Ishikawa (cell line): ENCODE measurements around the gene POLR3G.

ENCODE experiments used
- CEBPB ChIP-seq: IDR thresholded peaks from 2 replicates; pipeline ENCODE4 v1.6.1; 2012
- CREB1 ChIP-seq: IDR thresholded peaks from 2 replicates; pipeline ENCODE4 v1.6.1; 2012; ENCODE audit warnings: low read depth
- EGR1 ChIP-seq: IDR thresholded peaks from 2 replicates; pipeline ENCODE4 v1.6.1; 2012
- EP300 ChIP-seq: IDR thresholded peaks from 2 replicates; pipeline ENCODE4 v1.6.1; 2012; ENCODE audit warnings: borderline replicate concordance
- FOXM1 ChIP-seq: IDR thresholded peaks from 2 replicates; pipeline ENCODE4 v1.6.1; 2012; ENCODE audit warnings: low read depth, borderline replicate concordance
- NFIC ChIP-seq: IDR thresholded peaks from 2 replicates; pipeline ENCODE4 v1.6.1; 2012
- RAD21 ChIP-seq: IDR thresholded peaks from 2 replicates; pipeline ENCODE4 v1.6.1; 2012; ENCODE audit warnings: low read depth
- TAF1 ChIP-seq: IDR thresholded peaks from 2 replicates; pipeline ENCODE4 v1.6.1; 2012; ENCODE audit warnings: low read depth, mild to moderate bottlenecking
- TCF12 ChIP-seq: IDR thresholded peaks from 2 replicates; pipeline ENCODE4 v1.6.1; 2012; ENCODE audit warnings: low read depth
- TEAD4 ChIP-seq: IDR thresholded peaks from 2 replicates; pipeline ENCODE4 v1.6.1; 2012
- USF1 ChIP-seq: IDR thresholded peaks from 2 replicates; pipeline ENCODE4 v1.6.1; 2012
- YY1 ChIP-seq: IDR thresholded peaks from 2 replicates; pipeline ENCODE4 v1.6.1; 2012; ENCODE audit warnings: low read depth
- ZBTB7A ChIP-seq: IDR thresholded peaks from 2 replicates; pipeline ENCODE4 v1.6.1; 2012; ENCODE audit warnings: low read depth
- TF ChIP-seq, protein P1 (sequence below): IDR thresholded peaks from 2 replicates; pipeline ENCODE4 v1.6.1; 2012
- TF ChIP-seq, protein P2 (sequence below): IDR thresholded peaks from 2 replicates; pipeline ENCODE4 v1.6.1; 2012; ENCODE audit warnings: low read depth, mild to moderate bottlenecking

Gene POLR3G

GRCh38 chr5:90488791-90489190, 14.1 kb downstream of the POLR3G start:
- no peak for TF ChIP-seq USF1
- no peak for TF ChIP-seq TEAD4

DNA sequence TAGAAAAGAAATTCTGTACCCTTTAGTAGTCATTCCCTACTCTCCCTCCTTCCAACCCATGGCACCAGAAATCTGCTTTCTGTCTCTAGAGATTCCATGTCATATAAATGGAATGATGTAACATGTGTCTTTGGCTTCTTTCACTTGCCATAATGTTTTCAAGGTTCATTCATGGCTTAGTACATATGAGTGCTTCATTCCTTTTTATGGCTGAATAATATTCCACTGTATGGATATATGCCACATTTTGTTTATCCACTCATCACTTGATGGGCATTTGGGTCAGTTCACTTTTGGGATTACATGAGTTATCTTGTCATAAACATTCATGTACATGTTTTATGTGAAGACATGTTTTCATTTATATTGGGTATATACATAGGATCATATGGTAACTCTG, 19.4 kb downstream of the POLR3G start:
- TF ChIP-seq, protein P1, sequence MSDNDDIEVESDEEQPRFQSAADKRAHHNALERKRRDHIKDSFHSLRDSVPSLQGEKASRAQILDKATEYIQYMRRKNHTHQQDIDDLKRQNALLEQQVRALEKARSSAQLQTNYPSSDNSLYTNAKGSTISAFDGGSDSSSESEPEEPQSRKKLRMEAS, result no peak
- TF ChIP-seq TAF1 (no peak), EP300 (no peak), USF1 (no peak), CEBPB (no peak), TEAD4 (no peak), YY1 (no peak), NFIC (no peak), ZBTB7A (no peak), CREB1 (no peak), TCF12 (no peak), FOXM1 (no peak), RAD21 (no peak), EGR1 (no peak)
- TF ChIP-seq, protein P2, sequence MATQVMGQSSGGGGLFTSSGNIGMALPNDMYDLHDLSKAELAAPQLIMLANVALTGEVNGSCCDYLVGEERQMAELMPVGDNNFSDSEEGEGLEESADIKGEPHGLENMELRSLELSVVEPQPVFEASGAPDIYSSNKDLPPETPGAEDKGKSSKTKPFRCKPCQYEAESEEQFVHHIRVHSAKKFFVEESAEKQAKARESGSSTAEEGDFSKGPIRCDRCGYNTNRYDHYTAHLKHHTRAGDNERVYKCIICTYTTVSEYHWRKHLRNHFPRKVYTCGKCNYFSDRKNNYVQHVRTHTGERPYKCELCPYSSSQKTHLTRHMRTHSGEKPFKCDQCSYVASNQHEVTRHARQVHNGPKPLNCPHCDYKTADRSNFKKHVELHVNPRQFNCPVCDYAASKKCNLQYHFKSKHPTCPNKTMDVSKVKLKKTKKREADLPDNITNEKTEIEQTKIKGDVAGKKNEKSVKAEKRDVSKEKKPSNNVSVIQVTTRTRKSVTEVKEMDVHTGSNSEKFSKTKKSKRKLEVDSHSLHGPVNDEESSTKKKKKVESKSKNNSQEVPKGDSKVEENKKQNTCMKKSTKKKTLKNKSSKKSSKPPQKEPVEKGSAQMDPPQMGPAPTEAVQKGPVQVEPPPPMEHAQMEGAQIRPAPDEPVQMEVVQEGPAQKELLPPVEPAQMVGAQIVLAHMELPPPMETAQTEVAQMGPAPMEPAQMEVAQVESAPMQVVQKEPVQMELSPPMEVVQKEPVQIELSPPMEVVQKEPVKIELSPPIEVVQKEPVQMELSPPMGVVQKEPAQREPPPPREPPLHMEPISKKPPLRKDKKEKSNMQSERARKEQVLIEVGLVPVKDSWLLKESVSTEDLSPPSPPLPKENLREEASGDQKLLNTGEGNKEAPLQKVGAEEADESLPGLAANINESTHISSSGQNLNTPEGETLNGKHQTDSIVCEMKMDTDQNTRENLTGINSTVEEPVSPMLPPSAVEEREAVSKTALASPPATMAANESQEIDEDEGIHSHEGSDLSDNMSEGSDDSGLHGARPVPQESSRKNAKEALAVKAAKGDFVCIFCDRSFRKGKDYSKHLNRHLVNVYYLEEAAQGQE, result no peak

GRCh38 chr5:90495146-90495545, 20.5 kb downstream of the POLR3G start:
- TF ChIP-seq CREB1 (no peak), NFIC (no peak), TAF1 (no peak), TEAD4 (no peak), YY1 (no peak), USF1 (no peak)
- TF ChIP-seq, protein P2, result no peak

DNA sequence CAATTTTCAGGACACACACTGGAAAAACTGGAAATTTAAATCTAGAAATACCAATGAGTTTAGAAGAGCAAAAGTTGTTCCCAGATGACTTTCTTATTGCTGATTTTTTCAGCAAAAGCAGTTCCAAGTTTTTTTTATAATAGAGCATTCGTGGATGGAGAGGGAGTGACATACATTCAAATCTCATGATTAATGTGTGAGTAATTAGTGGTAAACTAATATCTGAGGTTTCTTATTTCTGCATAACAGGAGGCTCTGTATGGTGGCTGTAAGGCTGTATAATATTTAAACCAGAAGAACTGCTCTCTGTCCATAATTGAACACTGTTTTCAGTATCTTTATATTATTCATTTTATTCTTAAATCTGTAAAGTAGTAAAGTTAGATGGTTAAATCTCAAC, 28.9 kb downstream of the POLR3G start:
- TF ChIP-seq EP300 (no peak), YY1 (no peak), TEAD4 (no peak), TCF12 (no peak), NFIC (no peak), FOXM1 (no peak), CREB1 (no peak), RAD21 (no peak), USF1 (no peak), TAF1 (no peak), EGR1 (no peak), CEBPB (no peak), ZBTB7A (no peak)
- TF ChIP-seq, protein P1, result no peak
- TF ChIP-seq, protein P2, result no peak
